ENCODE measurements around the gene LRRC10.

Gene LRRC10

GRCh38 chr12:69598174-69598753, 12.4 kb downstream of the LRRC10 start:
- Histone ChIP-seq H3K36me3 (ENCODE audit: control insufficient read depth, insufficient read depth, low read length) (peaks cover 97% of the 10 kb centered on the region), H3K4me3 (ENCODE audit: extremely low read depth, insufficient read depth, low read length, poor library complexity, severe bottlenecking) (no peak overlapping the region), H3K27ac (ENCODE audit: low read depth, low read length, severe bottlenecking) (no peak overlapping the region), H3K4me1 (ENCODE audit: control insufficient read depth, insufficient read depth, low read length, poor library complexity, severe bottlenecking) (no peaks in the 10 kb centered on the region), H3K9me3 (ENCODE audit: control insufficient read depth, low read length) (no peaks in the 10 kb centered on the region)
- no CpG with 5 or more reads among the region's 4 CpGs for WGBS, 2 experiments (ENCODE audit: insufficient coverage in 2 of 2)

- Histone ChIP-seq H3K4me1 (ENCODE audit: control insufficient read depth, insufficient read depth, low read length, poor library complexity, severe bottlenecking) (no peaks in the 10 kb centered on the region), H3K36me3 (ENCODE audit: control insufficient read depth, insufficient read depth, low read length) (peaks cover 95% of the 10 kb centered on the region), H3K9me3 (ENCODE audit: control insufficient read depth, low read length) (no peaks in the 10 kb centered on the region), H3K4me3 (ENCODE audit: extremely low read depth, insufficient read depth, low read length, poor library complexity, severe bottlenecking) (no peak overlapping the region), H3K27ac (ENCODE audit: low read depth, low read length, severe bottlenecking) (no peak overlapping the region)
- 100% methylated on average over 1 of the region's 2 CpGs; no CpG with 5 or more reads in 1 of the 2 experiments for WGBS, 2 experiments (ENCODE audit: insufficient coverage in 2 of 2)
These were observed 15.0 kb downstream of the LRRC10 start for GRCh38 chr12:69595689-69596088.

GRCh38 chr12:69589082-69589481, 21.6 kb downstream of the LRRC10 start:
- Histone ChIP-seq H3K36me3 (ENCODE audit: control insufficient read depth, insufficient read depth, low read length) (peaks cover 77% of the 10 kb centered on the region), H3K4me1 (ENCODE audit: control insufficient read depth, insufficient read depth, low read length, poor library complexity, severe bottlenecking) (peaks cover 3% of the 10 kb centered on the region), H3K4me3 (ENCODE audit: extremely low read depth, insufficient read depth, low read length, poor library complexity, severe bottlenecking) (no peak overlapping the region), H3K27ac (ENCODE audit: low read depth, low read length, severe bottlenecking) (no peak overlapping the region), H3K9me3 (ENCODE audit: control insufficient read depth, low read length) (no peaks in the 10 kb centered on the region)
- 100% methylated on average over 1 of the region's 2 CpGs; no CpG with 5 or more reads in 1 of the 2 experiments for WGBS, 2 experiments (ENCODE audit: insufficient coverage in 2 of 2)

GRCh38 chr12:69588527-69588926, 22.2 kb downstream of the LRRC10 start:
- H3K4me3 ChIP-seq (ENCODE audit: extremely low read depth, insufficient read depth, low read length, poor library complexity, severe bottlenecking): no peak overlapping the region
- no peaks in the 10 kb centered on the region for H3K9me3 ChIP-seq (ENCODE audit: control insufficient read depth, low read length)
- no peak overlapping the region for H3K27ac ChIP-seq (ENCODE audit: low read depth, low read length, severe bottlenecking)
- WGBS, 2 experiments (ENCODE audit: insufficient coverage in 2 of 2): 89 to 100% methylated on average over 2 to 3 of the region's 4 CpGs
- peaks cover 3% of the 10 kb centered on the region for H3K4me1 ChIP-seq (ENCODE audit: control insufficient read depth, insufficient read depth, low read length, poor library complexity, severe bottlenecking)
- H3K36me3 ChIP-seq (ENCODE audit: control insufficient read depth, insufficient read depth, low read length): peaks cover 72% of the 10 kb centered on the region

- no peaks in the 10 kb centered on the region for H3K9me3 ChIP-seq (ENCODE audit: control insufficient read depth, low read length)
- 0 to 1% methylated on average over 46 to 58 of the region's 63 CpGs for WGBS, 2 experiments (ENCODE audit: insufficient coverage in 2 of 2)
These were observed 25.3 kb downstream of the LRRC10 start, which contains the start of gene CCT2 for GRCh38 chr12:69585189-69586062. Gene CCT2 (plus strand): TSS chr12:69585459. CDS start chr12:69585522, 63 bp downstream.

GRCh38 chr12:69583203-69583602, 27.5 kb downstream of the LRRC10 start:
- H3K9me3 ChIP-seq (ENCODE audit: control insufficient read depth, low read length): no peaks in the 10 kb centered on the region
- H3K36me3 ChIP-seq (ENCODE audit: control insufficient read depth, insufficient read depth, low read length): peaks cover 22% of the 10 kb centered on the region
- H3K4me1 ChIP-seq (ENCODE audit: control insufficient read depth, insufficient read depth, low read length, poor library complexity, severe bottlenecking): peaks cover 3% of the 10 kb centered on the region
- no peak overlapping the region for H3K4me3 ChIP-seq (ENCODE audit: extremely low read depth, insufficient read depth, low read length, poor library complexity, severe bottlenecking)
- no peak overlapping the region for H3K27ac ChIP-seq (ENCODE audit: low read depth, low read length, severe bottlenecking)

More at GRCh38 chr12:69585189-69586062, 25.3 kb downstream of the LRRC10 start, which contains the start of gene CCT2:
- peaks cover 3% of the 10 kb centered on the region for H3K4me1 ChIP-seq (ENCODE audit: control insufficient read depth, insufficient read depth, low read length, poor library complexity, severe bottlenecking)
- H3K4me3 ChIP-seq (ENCODE audit: extremely low read depth, insufficient read depth, low read length, poor library complexity, severe bottlenecking): peak within 1 kb of the TSS; percentile 94
- peaks cover 44% of the 10 kb centered on the region for H3K36me3 ChIP-seq (ENCODE audit: control insufficient read depth, insufficient read depth, low read length)
- H3K27ac ChIP-seq (ENCODE audit: low read depth, low read length, severe bottlenecking): peak within 1 kb of the TSS; percentile 99

GRCh38 chr12:69580074-69580473, 30.6 kb downstream of the LRRC10 start:
- Histone ChIP-seq H3K9me3 (ENCODE audit: control insufficient read depth, low read length) (no peaks in the 10 kb centered on the region), H3K4me3 (ENCODE audit: extremely low read depth, insufficient read depth, low read length, poor library complexity, severe bottlenecking) (no peak overlapping the region), H3K36me3 (ENCODE audit: control insufficient read depth, insufficient read depth, low read length) (peaks cover 5% of the 10 kb centered on the region), H3K27ac (ENCODE audit: low read depth, low read length, severe bottlenecking) (no peak overlapping the region), H3K4me1 (ENCODE audit: control insufficient read depth, insufficient read depth, low read length, poor library complexity, severe bottlenecking) (peaks cover 7% of the 10 kb centered on the region)
- 86 to 100% methylated on average over 1 of the region's 1 CpG for WGBS, 2 experiments (ENCODE audit: insufficient coverage in 2 of 2)

GRCh38 chr12:69579029-69579428, 31.7 kb downstream of the LRRC10 start:
- peaks cover 16% of the 10 kb centered on the region for H3K36me3 ChIP-seq (ENCODE audit: control insufficient read depth, insufficient read depth, low read length)
- no peak overlapping the region for H3K27ac ChIP-seq (ENCODE audit: low read depth, low read length, severe bottlenecking)
- H3K4me1 ChIP-seq (ENCODE audit: control insufficient read depth, insufficient read depth, low read length, poor library complexity, severe bottlenecking): peaks cover 9% of the 10 kb centered on the region
- no peak overlapping the region for H3K4me3 ChIP-seq (ENCODE audit: extremely low read depth, insufficient read depth, low read length, poor library complexity, severe bottlenecking)
- no CpG with 5 or more reads among the region's 4 CpGs for WGBS, 2 experiments (ENCODE audit: insufficient coverage in 2 of 2)
- H3K9me3 ChIP-seq (ENCODE audit: control insufficient read depth, low read length): no peaks in the 10 kb centered on the region

GRCh38 chr12:69578283-69578682, 32.4 kb downstream of the LRRC10 start:
- peaks cover 17% of the 10 kb centered on the region for H3K36me3 ChIP-seq (ENCODE audit: control insufficient read depth, insufficient read depth, low read length)
- no peak overlapping the region for H3K4me3 ChIP-seq (ENCODE audit: extremely low read depth, insufficient read depth, low read length, poor library complexity, severe bottlenecking)
- H3K27ac ChIP-seq (ENCODE audit: low read depth, low read length, severe bottlenecking): no peak overlapping the region
- WGBS, 2 experiments (ENCODE audit: insufficient coverage in 2 of 2): no CpG with 5 or more reads among the region's 2 CpGs
- no peaks in the 10 kb centered on the region for H3K9me3 ChIP-seq (ENCODE audit: control insufficient read depth, low read length)
- H3K4me1 ChIP-seq (ENCODE audit: control insufficient read depth, insufficient read depth, low read length, poor library complexity, severe bottlenecking): peaks cover 9% of the 10 kb centered on the region

GRCh38 chr12:69575346-69575745, 35.4 kb downstream of the LRRC10 start:
- WGBS, 2 experiments (ENCODE audit: insufficient coverage in 2 of 2): 100% methylated on average over 1 of the region's 3 CpGs; no CpG with 5 or more reads in 1 of the 2 experiments
- Histone ChIP-seq H3K4me1 (ENCODE audit: control insufficient read depth, insufficient read depth, low read length, poor library complexity, severe bottlenecking) (peaks cover 9% of the 10 kb centered on the region), H3K36me3 (ENCODE audit: control insufficient read depth, insufficient read depth, low read length) (peaks cover 39% of the 10 kb centered on the region), H3K4me3 (ENCODE audit: extremely low read depth, insufficient read depth, low read length, poor library complexity, severe bottlenecking) (no peak overlapping the region), H3K27ac (ENCODE audit: low read depth, low read length, severe bottlenecking) (no peak overlapping the region), H3K9me3 (ENCODE audit: control insufficient read depth, low read length) (no peaks in the 10 kb centered on the region)

Measured in mesodermal cell (in vitro differentiated cells).